Neural cell (in vitro differentiated cells): Measurements from ENCODE around the gene TMX4. TPM values are rescaled to one million over a fixed set of nuclear protein-coding genes. Genes with fewer than 3 reads are reported as not detected.

Experiments
- H2AFZ ChIP-seq: fragments of 200-600, 300-800 bp; sonication (generic), shearing (Covaris generic); 2 replicates; pipeline ENCODE4 v1.6.0; 2014; ENCODE audit warnings: low read depth, mild to moderate bottlenecking, antibody characterized with exemption, low read length, moderate library complexity
- H3F3A ChIP-seq: fragments of 200-600 bp; shearing (Covaris generic); 2 replicates; pipeline ENCODE4 v1.6.1; 2016; ENCODE audit warnings: mild to moderate bottlenecking, moderate library complexity, mixed read lengths, antibody characterized with exemption, low read length; ENCODE audit not compliant: insufficient read depth, poor library complexity, severe bottlenecking
- H3K27ac ChIP-seq: fragments of 200-600, 300-800 bp; sonication (generic), shearing (Covaris generic); 2 replicates; pipeline ENCODE4 v1.5.1; 2014; ENCODE audit warnings: mild to moderate bottlenecking, low read length, moderate library complexity
- H3K27me3 ChIP-seq: fragments of 300-800, 200-600 bp; sonication (generic), shearing (Covaris generic); 2 replicates; pipeline ENCODE4 v1.6.0; 2014; ENCODE audit warnings: mild to moderate bottlenecking, low read depth, low read length, moderate library complexity; ENCODE audit not compliant: insufficient read depth
- H3K36me3 ChIP-seq: fragments of 300-800, 200-600 bp; sonication (generic), shearing (Covaris generic); 2 replicates; pipeline ENCODE4 v1.5.1; 2014; ENCODE audit warnings: mild to moderate bottlenecking, antibody characterized with exemption, low read length, moderate library complexity; ENCODE audit not compliant: insufficient read depth
- H3K4me2 ChIP-seq: fragments of 300-800, 200-600 bp; sonication (generic), shearing (Covaris generic); 2 replicates; pipeline ENCODE4 v1.6.0; 2014; ENCODE audit warnings: mild to moderate bottlenecking, low read length
- H3K4me3 ChIP-seq: fragments of 300-800, 200-600 bp; sonication (generic), shearing (Covaris generic); 2 replicates; pipeline ENCODE4 v1.5.1; 2014; ENCODE audit warnings: mild to moderate bottlenecking, low read length, moderate library complexity
- H3K79me2 ChIP-seq: fragments of 200-600 bp; shearing (Covaris generic); replicated peaks from 2 replicates; pipeline ENCODE4 v1.6.0; 2014; ENCODE audit warnings: mild to moderate bottlenecking, low read length, moderate library complexity; ENCODE audit not compliant: insufficient read depth
- H3K9ac ChIP-seq: fragments of 300-800, 200-600 bp; sonication (generic), shearing (Covaris generic); 2 replicates; pipeline ENCODE4 v1.6.1; 2016; ENCODE audit warnings: mild to moderate bottlenecking, low read length, mixed read lengths
- H3K9me2 ChIP-seq: fragments of 200-600 bp; shearing (Covaris generic); 2 replicates; pipeline ENCODE4 v1.6.1; 2016; ENCODE audit warnings: mild to moderate bottlenecking, low read length, mixed read lengths; ENCODE audit not compliant: insufficient read depth
- H3K9me3 ChIP-seq: fragments of 200-600, 300-800 bp; sonication (generic), shearing (Covaris generic); 2 replicates; pipeline ENCODE4 v1.6.1; 2016; ENCODE audit warnings: mild to moderate bottlenecking, mixed run types, low read length, moderate library complexity, mixed read lengths
- H4K20me1 ChIP-seq: fragments of 200-600 bp; shearing (Covaris generic); 2 replicates; pipeline ENCODE4 v1.6.1; 2016; ENCODE audit warnings: mild to moderate bottlenecking, mixed run types; ENCODE audit not compliant: insufficient read depth
- EP300 ChIP-seq: fragments of 450-650 bp; conservative IDR thresholded peaks from 2 replicates; pipeline ENCODE4 v1.6.1; 2014; ENCODE audit warnings: antibody characterized with exemption, mild to moderate bottlenecking, moderate library complexity; ENCODE audit not compliant: poor library complexity, severe bottlenecking
- EZH2 ChIP-seq: fragments of 200-600, 300-800 bp; shearing (Covaris generic), sonication (generic); IDR thresholded peaks from 2 replicates; pipeline ENCODE4 v1.6.1; 2014; ENCODE audit warnings: antibody characterized with exemption, low read length, borderline replicate concordance, mild to moderate bottlenecking; ENCODE audit not compliant: insufficient read depth, poor library complexity, severe bottlenecking
- MXI1 ChIP-seq: fragments of 450-650 bp; conservative IDR thresholded peaks from 2 replicates; pipeline ENCODE4 v1.6.1; 2014; ENCODE audit warnings: antibody characterized with exemption, mild to moderate bottlenecking; ENCODE audit not compliant: poor library complexity, severe bottlenecking
- POLR2AphosphoS5 ChIP-seq: IDR thresholded peaks from 2 replicates; pipeline ENCODE4 v1.6.1; 2012
- RAD21 ChIP-seq: fragments of 450-650 bp; conservative IDR thresholded peaks from 2 replicates; pipeline ENCODE4 v1.6.1; 2014; ENCODE audit warnings: antibody characterized with exemption, mild to moderate bottlenecking, moderate library complexity
- SMC3 ChIP-seq: fragments of 450-650 bp; conservative IDR thresholded peaks from 2 replicates; pipeline ENCODE4 v1.6.1; 2014; ENCODE audit warnings: antibody characterized with exemption, mild to moderate bottlenecking, moderate library complexity; ENCODE audit not compliant: poor library complexity
- TAF1 ChIP-seq: IDR thresholded peaks from 2 replicates; pipeline ENCODE4 v1.6.1; 2012; ENCODE audit warnings: low read depth
- polyA plus RNA-seq: library from polyadenylated mRNA; depleted of rRNA; stranded (reverse); fragments of >200 nt; gene quantifications from 2 replicates; pipeline ENCODE4 v1.2.3, GENCODE V29; 2014
- TF ChIP-seq, protein P1 (sequence below): fragments of 450-650 bp; IDR thresholded peaks from 2 replicates; pipeline ENCODE4 v1.5.1; 2014; ENCODE audit warnings: antibody characterized with exemption, mild to moderate bottlenecking, moderate library complexity; ENCODE audit not compliant: poor library complexity, severe bottlenecking
- TF ChIP-seq, protein P2 (sequence below): IDR thresholded peaks from 2 replicates; pipeline ENCODE4 v1.6.1; 2012; ENCODE audit warnings: borderline replicate concordance

The TMX4 gene
- polyA plus RNA-seq, 1 donor from 2014 or later, result 41.2 TPM

DNA sequence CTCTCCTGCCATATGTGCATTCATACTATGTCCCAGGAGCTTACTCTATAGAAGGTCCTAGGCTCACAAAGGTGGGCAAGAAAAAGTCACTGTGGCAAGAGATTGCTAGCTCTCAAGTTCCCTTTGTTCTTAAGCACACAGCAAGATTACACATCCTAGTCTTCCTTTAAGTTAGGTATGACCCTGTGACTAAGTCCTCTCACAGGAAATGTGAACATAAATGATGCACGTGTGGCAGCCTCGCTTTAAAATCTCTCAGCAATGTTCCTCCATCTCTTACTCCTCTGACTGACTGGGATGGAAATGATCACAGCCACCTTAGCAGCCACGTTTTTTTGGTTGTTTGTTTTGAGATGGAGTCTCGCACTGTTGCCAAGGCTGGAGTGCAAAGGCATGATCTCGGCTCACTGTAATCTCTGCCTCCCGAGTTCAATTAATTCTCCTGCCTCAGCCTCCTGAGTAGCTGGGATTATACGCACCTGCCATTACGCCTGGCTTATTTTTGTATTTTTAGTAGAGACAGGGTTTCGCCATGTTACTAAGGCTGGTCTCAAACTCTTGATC lies 43.6 kb downstream of the TMX4 start:
- TF ChIP-seq EZH2, result no peak
- TF ChIP-seq RAD21, result no peak
- TF ChIP-seq SMC3, result no peak
- TF ChIP-seq TAF1, result no peak
- TF ChIP-seq MXI1, result no peak
- TF ChIP-seq POLR2AphosphoS5, result no peak
- TF ChIP-seq, protein P1, sequence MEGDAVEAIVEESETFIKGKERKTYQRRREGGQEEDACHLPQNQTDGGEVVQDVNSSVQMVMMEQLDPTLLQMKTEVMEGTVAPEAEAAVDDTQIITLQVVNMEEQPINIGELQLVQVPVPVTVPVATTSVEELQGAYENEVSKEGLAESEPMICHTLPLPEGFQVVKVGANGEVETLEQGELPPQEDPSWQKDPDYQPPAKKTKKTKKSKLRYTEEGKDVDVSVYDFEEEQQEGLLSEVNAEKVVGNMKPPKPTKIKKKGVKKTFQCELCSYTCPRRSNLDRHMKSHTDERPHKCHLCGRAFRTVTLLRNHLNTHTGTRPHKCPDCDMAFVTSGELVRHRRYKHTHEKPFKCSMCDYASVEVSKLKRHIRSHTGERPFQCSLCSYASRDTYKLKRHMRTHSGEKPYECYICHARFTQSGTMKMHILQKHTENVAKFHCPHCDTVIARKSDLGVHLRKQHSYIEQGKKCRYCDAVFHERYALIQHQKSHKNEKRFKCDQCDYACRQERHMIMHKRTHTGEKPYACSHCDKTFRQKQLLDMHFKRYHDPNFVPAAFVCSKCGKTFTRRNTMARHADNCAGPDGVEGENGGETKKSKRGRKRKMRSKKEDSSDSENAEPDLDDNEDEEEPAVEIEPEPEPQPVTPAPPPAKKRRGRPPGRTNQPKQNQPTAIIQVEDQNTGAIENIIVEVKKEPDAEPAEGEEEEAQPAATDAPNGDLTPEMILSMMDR, result no peak
- TF ChIP-seq, protein P2, sequence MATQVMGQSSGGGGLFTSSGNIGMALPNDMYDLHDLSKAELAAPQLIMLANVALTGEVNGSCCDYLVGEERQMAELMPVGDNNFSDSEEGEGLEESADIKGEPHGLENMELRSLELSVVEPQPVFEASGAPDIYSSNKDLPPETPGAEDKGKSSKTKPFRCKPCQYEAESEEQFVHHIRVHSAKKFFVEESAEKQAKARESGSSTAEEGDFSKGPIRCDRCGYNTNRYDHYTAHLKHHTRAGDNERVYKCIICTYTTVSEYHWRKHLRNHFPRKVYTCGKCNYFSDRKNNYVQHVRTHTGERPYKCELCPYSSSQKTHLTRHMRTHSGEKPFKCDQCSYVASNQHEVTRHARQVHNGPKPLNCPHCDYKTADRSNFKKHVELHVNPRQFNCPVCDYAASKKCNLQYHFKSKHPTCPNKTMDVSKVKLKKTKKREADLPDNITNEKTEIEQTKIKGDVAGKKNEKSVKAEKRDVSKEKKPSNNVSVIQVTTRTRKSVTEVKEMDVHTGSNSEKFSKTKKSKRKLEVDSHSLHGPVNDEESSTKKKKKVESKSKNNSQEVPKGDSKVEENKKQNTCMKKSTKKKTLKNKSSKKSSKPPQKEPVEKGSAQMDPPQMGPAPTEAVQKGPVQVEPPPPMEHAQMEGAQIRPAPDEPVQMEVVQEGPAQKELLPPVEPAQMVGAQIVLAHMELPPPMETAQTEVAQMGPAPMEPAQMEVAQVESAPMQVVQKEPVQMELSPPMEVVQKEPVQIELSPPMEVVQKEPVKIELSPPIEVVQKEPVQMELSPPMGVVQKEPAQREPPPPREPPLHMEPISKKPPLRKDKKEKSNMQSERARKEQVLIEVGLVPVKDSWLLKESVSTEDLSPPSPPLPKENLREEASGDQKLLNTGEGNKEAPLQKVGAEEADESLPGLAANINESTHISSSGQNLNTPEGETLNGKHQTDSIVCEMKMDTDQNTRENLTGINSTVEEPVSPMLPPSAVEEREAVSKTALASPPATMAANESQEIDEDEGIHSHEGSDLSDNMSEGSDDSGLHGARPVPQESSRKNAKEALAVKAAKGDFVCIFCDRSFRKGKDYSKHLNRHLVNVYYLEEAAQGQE, result no peak
- TF ChIP-seq EP300, result no peak
- Histone ChIP-seq H3K79me2 (no peaks in the 10 kb centered on the region), H3K9me2 (no peaks in the 10 kb centered on the region), H2AFZ (no peak overlapping the region), H4K20me1 (no peaks in the 10 kb centered on the region), H3K36me3 (no peaks in the 10 kb centered on the region), H3K27ac (no peak overlapping the region), H3K4me3 (no peak overlapping the region), H3K27me3 (no peaks in the 10 kb centered on the region), H3K9ac (no peak overlapping the region), H3F3A (no peaks in the 10 kb centered on the region), H3K4me2 (no peak overlapping the region), H3K9me3 (no peaks in the 10 kb centered on the region)

DNA sequence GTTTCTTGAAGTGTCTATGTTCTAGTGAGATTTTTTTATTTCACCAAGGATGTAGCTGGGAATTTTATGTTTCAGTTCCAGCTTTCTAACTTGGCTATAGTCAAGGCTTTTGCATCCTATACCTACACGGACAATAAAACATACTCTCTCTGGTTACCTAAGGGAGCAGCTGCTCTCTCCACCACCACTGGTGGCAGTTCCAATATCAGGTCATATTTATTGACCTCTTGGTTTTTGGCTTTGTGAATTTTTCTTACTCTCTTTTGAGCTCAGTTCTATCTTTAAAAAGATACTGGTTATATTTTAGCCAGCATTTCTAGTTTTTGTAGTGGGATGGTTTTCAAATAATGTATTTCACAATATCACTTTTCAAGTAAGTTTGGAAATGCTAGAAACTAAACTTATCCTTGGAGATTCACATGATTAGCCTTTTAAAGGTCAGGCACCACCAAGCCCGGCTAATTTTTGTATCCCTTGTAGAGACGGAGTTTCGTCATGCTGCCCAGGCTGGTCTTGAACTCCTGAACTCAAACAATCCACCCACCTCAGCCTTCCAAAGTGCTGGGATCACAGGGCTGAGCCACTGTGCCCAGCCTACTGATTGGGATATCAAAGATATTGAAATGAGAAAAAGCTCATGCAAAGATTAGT lies 44.7 kb downstream of the TMX4 start:
- Histone ChIP-seq H3K4me3 (no peak overlapping the region), H3K27me3 (no peaks in the 10 kb centered on the region), H3K9me2 (no peaks in the 10 kb centered on the region), H2AFZ (no peak overlapping the region), H3K79me2 (no peaks in the 10 kb centered on the region), H3K4me2 (no peak overlapping the region), H4K20me1 (no peaks in the 10 kb centered on the region), H3F3A (no peaks in the 10 kb centered on the region), H3K36me3 (no peaks in the 10 kb centered on the region), H3K27ac (no peak overlapping the region), H3K9ac (no peak overlapping the region), H3K9me3 (no peaks in the 10 kb centered on the region)
- TF ChIP-seq MXI1 (no peak), EP300 (no peak), POLR2AphosphoS5 (no peak), SMC3 (no peak), EZH2 (no peak), TAF1 (no peak), RAD21 (no peak)
- TF ChIP-seq, protein P1, result no peak
- TF ChIP-seq, protein P2, result no peak
